ENCODE results near the gene GPR157. TPM values are rescaled to one million over a fixed set of nuclear protein-coding genes. Genes with fewer than 3 reads are reported as not detected.
A peak's percentile ranks its signal among the peaks of the same experiment; 100 is the strongest.

GPR157 gene
- total and polyA plus RNA-seq, 2 of the 13 experiments (the other 11 are each of a cell fraction or from before 2014, with no cell fraction given): 10.1 to 19.2 TPM

GRCh38 chr1:9111957-9112356, 16.9 kb downstream of the GPR157 start (continued):
- TF ChIP-seq, protein P1, sequence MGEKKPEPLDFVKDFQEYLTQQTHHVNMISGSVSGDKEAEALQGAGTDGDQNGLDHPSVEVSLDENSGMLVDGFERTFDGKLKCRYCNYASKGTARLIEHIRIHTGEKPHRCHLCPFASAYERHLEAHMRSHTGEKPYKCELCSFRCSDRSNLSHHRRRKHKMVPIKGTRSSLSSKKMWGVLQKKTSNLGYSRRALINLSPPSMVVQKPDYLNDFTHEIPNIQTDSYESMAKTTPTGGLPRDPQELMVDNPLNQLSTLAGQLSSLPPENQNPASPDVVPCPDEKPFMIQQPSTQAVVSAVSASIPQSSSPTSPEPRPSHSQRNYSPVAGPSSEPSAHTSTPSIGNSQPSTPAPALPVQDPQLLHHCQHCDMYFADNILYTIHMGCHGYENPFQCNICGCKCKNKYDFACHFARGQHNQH (CRISPR knock-in tag; IDR thresholded peaks at IDR 0.05): peak; percentile 17; the same call in 1 of the 2 replicates
- TF ChIP-seq HOXA5 (CRISPR knock-in tag; IDR thresholded peaks at IDR 0.05) (no peak), ZFY (CRISPR knock-in tag; IDR thresholded peaks at IDR 0.05) (peak; percentile 40; the same call in 1 of the 2 replicates), ZBTB38 (CRISPR knock-in tag; IDR thresholded peaks at IDR 0.05) (peak; percentile 76), FOSL2 (CRISPR knock-in tag; IDR thresholded peaks at IDR 0.05) (peak; percentile 47; the same call in 1 of the 2 replicates), ZNF703 (CRISPR knock-in tag; IDR thresholded peaks at IDR 0.05; ENCODE audit: borderline replicate concordance) (0 out of 2 replicates have a peak, but pooled peaks have one; percentile 4), ARID5B (CRISPR knock-in tag; IDR thresholded peaks at IDR 0.05) (0 out of 2 replicates have a peak, but pooled peaks have one; percentile 5), ZNF501 (CRISPR knock-in tag; IDR thresholded peaks at IDR 0.05) (no peak), SSRP1 (CRISPR knock-in tag; IDR thresholded peaks at IDR 0.05) (0 out of 2 replicates have a peak, but pooled peaks have one; percentile 30)
- TF ChIP-seq, protein P2, sequence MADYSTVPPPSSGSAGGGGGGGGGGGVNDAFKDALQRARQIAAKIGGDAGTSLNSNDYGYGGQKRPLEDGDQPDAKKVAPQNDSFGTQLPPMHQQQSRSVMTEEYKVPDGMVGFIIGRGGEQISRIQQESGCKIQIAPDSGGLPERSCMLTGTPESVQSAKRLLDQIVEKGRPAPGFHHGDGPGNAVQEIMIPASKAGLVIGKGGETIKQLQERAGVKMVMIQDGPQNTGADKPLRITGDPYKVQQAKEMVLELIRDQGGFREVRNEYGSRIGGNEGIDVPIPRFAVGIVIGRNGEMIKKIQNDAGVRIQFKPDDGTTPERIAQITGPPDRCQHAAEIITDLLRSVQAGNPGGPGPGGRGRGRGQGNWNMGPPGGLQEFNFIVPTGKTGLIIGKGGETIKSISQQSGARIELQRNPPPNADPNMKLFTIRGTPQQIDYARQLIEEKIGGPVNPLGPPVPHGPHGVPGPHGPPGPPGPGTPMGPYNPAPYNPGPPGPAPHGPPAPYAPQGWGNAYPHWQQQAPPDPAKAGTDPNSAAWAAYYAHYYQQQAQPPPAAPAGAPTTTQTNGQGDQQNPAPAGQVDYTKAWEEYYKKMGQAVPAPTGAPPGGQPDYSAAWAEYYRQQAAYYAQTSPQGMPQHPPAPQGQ (CRISPR knock-in tag; IDR thresholded peaks at IDR 0.05; ENCODE audit: borderline replicate concordance): no peak
- TF ChIP-seq, protein P3, sequence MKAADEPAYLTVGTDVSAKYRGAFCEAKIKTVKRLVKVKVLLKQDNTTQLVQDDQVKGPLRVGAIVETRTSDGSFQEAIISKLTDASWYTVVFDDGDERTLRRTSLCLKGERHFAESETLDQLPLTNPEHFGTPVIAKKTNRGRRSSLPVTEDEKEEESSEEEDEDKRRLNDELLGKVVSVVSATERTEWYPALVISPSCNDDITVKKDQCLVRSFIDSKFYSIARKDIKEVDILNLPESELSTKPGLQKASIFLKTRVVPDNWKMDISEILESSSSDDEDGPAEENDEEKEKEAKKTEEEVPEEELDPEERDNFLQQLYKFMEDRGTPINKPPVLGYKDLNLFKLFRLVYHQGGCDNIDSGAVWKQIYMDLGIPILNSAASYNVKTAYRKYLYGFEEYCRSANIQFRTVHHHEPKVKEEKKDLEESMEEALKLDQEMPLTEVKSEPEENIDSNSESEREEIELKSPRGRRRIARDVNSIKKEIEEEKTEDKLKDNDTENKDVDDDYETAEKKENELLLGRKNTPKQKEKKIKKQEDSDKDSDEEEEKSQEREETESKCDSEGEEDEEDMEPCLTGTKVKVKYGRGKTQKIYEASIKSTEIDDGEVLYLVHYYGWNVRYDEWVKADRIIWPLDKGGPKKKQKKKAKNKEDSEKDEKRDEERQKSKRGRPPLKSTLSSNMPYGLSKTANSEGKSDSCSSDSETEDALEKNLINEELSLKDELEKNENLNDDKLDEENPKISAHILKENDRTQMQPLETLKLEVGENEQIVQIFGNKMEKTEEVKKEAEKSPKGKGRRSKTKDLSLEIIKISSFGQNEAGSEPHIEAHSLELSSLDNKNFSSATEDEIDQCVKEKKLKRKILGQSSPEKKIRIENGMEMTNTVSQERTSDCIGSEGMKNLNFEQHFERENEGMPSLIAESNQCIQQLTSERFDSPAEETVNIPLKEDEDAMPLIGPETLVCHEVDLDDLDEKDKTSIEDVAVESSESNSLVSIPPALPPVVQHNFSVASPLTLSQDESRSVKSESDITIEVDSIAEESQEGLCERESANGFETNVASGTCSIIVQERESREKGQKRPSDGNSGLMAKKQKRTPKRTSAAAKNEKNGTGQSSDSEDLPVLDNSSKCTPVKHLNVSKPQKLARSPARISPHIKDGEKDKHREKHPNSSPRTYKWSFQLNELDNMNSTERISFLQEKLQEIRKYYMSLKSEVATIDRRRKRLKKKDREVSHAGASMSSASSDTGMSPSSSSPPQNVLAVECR (CRISPR knock-in tag; IDR thresholded peaks at IDR 0.05; ENCODE audit: borderline replicate concordance): no peak
- TF ChIP-seq, protein P4, sequence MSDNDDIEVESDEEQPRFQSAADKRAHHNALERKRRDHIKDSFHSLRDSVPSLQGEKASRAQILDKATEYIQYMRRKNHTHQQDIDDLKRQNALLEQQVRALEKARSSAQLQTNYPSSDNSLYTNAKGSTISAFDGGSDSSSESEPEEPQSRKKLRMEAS (IDR thresholded peaks at IDR 0.05): peak; percentile 42; the same call in 1 of the 2 replicates
- TF ChIP-seq, protein P5, sequence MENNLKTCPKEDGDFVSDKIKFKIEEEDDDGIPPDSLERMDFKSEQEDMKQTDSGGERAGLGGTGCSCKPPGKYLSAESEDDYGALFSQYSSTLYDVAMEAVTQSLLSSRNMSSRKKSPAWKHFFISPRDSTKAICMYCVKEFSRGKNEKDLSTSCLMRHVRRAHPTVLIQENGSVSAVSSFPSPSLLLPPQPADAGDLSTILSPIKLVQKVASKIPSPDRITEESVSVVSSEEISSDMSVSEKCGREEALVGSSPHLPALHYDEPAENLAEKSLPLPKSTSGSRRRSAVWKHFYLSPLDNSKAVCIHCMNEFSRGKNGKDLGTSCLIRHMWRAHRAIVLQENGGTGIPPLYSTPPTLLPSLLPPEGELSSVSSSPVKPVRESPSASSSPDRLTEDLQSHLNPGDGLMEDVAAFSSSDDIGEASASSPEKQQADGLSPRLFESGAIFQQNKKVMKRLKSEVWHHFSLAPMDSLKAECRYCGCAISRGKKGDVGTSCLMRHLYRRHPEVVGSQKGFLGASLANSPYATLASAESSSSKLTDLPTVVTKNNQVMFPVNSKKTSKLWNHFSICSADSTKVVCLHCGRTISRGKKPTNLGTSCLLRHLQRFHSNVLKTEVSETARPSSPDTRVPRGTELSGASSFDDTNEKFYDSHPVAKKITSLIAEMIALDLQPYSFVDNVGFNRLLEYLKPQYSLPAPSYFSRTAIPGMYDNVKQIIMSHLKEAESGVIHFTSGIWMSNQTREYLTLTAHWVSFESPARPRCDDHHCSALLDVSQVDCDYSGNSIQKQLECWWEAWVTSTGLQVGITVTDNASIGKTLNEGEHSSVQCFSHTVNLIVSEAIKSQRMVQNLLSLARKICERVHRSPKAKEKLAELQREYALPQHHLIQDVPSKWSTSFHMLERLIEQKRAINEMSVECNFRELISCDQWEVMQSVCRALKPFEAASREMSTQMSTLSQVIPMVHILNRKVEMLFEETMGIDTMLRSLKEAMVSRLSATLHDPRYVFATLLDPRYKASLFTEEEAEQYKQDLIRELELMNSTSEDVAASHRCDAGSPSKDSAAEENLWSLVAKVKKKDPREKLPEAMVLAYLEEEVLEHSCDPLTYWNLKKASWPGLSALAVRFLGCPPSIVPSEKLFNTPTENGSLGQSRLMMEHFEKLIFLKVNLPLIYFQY (CRISPR knock-in tag; IDR thresholded peaks at IDR 0.05; ENCODE audit: borderline replicate concordance): no peak

Measured in HepG2 (cell line).